ENCODE data around the gene CIRBP.

The CIRBP gene

GRCh38 chr19:1257475-1258162, 11.5 kb upstream of the CIRBP start:
- no peak for DNase-seq

DNA sequence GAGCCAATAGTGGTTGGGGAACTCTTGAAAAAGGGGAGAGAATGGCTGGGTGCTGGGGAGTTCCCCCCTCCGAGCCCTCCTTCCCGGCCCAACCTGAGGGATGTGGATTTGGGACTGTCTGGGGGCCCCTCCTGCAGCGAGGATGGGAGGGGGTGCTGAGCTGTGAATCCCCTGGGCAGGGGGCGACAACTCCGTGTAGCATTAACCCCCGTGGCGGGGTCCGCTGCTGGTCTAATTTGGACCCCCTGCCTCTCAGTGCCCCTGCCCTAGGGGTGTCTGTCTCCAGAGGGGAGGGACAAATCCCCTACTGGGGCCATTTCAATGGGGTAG, 11.0 kb upstream of the CIRBP start:
- DNase-seq: no peak

DNA sequence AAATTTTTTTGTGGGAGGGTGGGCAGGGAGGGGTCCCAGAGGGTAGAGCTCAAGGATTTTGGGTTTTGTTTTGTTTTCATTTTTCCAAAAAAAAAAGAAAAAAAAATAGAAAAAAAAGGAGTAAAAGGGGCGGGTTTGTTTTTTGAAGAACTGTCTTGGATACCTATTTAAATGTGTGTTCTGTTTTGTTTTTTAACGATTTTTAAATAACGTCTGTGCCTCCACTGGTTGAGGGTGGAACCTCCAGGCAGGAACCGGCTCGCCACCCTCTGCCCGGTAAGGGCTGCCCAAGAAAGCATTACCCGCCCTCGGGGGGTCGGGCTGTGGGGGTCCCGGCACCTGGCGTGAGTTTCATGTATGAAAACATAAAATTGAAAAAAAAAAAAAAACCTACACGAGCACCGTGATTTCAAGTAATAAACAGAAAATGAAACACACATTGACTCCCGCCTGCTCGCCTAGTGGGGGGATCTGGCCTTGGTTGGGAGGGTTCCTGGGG, 10.4 kb upstream of the CIRBP start:
- DNase-seq: no peak

DNA sequence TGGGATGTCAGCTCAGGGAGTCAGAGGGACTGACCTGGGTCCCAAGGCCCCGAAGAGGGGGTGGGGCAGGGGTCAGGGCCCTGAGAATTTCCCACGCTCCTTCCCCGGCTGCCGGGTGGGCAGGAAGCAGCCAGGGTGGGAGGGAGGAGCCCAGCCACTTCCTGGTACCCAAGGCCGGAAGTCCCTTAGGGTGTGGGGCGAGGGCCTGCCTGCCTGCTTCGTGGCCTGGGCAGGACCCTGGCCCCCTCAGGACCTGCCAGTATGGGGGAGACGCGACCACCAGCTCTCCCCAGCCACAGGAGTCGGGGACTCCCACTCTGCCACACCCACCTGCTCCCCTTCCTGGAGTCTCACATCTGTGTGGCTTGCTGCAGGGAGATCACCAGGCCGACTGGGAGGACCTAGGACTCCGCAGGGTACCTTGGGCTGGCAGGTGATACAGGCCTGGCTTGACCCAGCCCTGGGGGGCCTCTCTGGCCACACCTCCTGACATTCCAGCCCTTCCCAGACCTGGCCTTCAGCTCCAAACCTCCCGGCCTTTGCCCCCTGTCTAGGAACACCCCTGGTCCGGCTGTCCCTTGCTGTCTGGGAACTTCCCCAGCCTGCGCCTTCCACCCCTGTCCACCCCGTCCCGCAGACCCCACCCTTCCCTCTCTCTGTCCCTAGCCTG, 9.8 kb upstream of the CIRBP start:
- DNase-seq: peak; percentile 68

DNA sequence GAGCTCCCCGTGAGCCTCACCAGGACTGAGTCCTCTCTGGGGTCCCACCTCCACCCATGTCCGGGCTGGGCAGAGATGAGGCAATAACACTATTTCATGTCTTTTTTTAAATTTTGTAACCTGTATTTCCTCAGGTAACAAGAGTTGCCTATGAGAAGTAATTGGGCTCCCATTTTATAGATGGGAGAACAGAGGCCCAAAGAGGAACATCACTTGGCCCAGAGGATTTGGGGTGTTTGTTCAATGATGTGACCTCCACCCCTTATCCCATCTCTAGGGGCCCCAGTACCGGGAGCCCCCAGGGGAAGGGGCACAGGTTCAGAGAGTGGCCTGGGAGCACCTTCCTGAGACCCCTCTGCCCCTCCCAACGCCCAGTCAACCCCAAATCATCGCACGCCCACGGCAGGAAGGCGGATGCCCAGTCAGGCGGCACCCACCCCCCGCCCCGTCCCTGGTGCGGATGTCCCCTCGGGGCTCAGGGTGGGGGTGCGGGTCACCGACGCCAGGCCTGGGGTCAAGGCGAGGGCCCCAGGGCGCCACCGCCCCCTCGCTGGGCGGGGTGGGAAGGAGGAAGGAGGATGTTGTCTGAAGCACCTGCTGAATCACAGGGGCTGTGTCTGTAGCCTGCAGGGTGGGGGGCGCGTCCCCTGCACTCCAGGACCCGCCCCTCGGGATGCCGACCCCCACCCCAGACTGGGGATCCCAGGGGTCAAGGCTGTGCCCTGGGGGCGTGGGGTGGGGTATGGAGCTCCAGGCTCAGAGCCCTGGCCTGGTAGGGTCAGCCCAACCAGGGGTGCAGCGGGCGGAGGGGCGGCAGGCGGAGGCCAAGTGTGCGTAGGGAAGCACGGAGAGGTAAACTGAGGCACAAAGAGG, 9.0 kb upstream of the CIRBP start:
- DNase-seq: peak; percentile 47

DNA sequence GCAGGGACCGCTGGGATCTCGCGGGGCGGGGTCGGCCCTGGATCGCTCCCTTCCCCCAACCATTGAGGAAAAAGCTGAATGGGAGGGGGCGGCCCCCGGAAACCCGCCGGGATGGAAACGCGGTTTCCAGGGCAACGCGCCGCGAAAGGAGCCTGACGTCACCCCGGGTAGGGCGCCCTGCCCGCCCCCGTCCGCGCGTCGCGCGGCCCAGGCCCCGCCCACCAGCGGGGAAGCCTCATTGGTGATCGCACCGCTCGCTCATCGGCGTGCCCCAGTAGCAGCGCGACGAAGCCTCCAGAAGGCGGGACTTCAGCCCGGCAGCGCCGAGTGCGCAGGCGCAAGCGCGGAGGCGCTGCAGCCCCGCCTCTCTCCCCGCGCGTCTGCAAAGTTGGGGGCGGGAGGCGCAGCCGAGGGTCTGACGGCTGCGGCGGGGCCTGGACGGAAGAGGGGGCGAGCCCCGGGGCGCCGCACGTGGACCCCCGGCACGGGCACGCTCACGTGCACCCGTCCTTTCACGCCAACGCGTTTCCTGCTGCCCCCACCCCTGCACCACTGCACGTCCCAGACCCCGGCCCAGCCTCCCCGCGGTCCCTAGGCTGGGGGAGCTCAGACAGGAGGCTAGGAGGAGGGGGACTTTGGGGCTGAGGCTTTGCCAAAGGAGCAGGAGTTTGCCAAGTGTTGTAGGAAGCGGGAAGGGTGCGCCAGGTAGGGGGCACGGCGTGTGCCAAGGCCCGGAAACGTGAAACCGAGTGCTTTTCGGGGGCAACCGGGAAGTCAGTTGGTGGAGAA, 8.2 kb upstream of the CIRBP start:
- DNase-seq: peak; percentile 97

- DNase-seq: no peak
Measured at GRCh38 chr19:1261538-1261797, 7.7 kb upstream of the CIRBP start.

DNA sequence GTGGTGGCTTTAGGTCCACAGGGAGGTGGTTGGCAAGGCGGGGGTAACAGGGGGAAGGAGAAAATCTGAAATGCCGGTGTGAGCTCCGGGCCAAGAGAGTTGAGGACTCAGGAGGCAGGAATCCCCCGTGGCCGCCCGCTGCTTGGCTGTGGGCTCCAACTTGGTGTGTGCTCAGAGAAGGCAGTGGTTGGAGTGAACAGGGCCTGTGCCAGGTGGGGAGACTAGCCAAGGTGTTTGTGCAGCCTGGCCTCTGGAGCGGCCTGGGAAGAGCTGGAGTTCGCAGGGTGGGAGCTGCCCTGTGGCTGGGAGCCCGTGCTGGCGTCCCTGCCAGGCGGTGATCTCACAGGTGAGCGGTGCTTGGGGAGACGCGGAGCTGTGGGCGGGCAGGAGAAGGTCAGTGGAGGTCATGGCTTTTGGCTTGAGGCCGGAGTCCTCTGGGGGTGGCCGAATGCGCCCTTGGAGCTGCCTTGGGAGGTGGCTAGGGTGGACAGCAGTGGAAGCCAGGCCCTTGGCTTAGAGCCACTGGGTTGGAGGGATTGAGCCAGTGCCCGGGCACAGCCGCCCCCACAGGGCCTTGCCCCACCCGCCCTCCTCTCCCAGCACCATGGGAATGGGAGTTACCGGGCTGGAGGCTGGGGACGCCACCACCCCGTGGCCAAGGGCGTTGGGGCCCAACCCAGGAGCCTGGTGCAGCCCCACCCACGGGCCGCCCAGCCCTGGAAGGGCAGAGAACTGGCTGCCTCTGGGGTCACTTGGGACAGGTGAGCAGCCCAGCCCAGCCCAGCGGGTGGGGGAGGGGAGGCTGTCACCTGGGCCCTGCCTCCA, 7.1 kb upstream of the CIRBP start:
- DNase-seq: no peak

DNA sequence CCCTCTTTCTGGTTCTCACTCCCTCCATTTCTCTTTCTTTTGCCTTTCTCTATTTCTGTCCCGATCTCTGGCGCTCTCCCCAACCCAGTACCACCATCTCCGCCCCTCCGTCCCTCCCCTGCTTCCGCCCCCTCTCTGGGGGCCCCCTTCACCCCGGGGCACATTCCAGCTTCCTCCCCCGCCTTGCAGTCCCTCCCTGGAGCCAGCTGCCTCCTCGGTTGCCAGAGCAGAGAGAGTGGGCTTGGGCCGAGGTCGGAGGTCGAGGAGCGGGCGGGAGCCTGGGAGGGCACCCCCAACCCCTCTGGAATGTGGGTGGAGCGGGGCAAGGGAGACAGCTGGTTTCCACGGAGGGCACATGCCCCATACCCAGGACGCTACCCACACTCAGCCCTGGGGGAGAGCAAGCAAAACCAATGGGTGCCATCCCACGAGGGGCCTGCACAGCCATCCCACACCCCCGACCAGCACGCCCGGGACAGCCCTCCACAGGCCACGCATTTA, 6.5 kb upstream of the CIRBP start:
- DNase-seq: no peak

DNA sequence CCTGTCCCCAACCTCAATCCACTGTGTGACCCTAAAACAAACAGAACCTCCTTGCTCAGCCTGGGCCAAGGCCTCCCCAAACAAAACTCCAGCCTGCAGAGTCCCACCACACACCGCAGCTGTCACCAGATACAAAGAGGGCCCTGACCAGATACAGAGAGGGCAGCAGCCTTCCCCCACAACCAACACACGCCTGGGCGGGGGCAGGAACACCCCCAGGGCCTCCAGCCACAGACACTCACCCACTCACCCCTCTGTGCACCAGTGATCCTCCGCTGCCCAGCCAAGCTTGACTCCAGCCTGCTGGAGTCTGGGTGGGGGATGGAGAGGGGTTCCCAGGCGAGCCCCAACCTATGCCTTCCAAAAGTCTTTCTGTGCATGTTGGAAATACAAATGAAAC, 5.9 kb upstream of the CIRBP start:
- DNase-seq: no peak

DNA sequence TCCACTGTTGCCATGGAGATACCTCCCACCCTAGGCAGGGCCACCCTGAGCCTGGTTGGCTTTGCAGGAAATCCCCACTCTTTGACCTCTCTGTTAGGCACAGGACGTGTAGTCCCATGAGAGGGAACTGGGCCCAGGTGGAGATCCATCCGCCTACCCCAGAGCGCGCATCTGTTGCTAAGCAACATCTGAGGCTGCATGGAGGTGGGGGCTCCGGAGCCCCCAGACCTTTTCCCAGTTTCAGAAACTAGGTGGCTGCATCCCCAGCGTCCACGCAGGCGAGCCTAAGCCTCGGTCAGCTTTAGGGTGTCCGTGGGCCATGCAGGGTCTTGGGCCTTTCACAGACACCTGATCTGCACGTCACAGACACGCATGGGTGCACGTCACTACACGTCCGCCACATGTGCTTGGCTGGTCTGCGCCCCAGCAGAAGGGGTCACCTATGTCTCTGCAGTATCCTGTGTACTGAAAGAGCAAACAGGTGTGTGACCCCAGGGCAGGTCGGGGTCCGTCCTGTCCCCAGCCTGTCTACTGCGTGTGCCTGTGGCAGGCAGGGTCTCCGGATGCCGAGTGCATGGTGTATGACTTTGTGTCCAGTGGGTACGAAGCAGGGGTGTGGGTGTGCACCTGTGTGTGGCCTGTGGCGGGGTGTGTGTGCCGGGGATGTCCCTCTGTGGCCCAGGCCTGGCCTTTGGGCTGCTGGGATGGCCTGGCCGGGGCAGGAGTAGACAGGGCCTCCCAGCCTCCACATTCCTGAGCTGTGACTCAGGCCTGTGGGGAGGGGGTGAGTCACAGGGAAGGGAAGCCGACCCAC, 4.1 kb upstream of the CIRBP start:
- DNase-seq: no peak

DNA sequence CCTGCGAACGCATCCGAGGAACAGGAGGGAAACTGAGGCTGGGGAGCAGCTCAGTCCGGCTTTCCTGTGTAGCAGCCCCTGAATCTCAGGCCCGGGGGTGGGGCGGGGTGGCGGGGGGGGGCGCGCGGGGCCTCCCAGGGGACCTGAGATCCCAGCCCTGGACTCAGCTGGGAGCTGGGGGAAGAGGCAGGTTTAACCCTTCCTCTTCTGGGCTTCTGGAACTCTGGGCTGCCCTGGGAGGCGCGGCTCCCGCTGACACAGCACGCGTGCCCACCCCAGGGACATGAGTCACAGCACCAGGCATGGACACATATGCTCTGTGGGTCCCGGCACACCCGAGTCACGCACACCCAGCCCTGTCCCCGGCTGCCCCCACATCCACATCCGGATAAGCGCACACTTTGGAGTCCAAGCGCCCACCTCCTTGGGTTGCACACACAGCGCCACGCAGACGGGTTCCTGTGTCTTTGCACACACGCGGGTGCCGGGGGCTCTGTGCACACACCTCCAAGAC, 3.5 kb upstream of the CIRBP start:
- DNase-seq: peak; percentile 44

- peak; percentile 70 for DNase-seq
Measured at GRCh38 chr19:1266129-1266915, 2.8 kb upstream of the CIRBP start.

DNA sequence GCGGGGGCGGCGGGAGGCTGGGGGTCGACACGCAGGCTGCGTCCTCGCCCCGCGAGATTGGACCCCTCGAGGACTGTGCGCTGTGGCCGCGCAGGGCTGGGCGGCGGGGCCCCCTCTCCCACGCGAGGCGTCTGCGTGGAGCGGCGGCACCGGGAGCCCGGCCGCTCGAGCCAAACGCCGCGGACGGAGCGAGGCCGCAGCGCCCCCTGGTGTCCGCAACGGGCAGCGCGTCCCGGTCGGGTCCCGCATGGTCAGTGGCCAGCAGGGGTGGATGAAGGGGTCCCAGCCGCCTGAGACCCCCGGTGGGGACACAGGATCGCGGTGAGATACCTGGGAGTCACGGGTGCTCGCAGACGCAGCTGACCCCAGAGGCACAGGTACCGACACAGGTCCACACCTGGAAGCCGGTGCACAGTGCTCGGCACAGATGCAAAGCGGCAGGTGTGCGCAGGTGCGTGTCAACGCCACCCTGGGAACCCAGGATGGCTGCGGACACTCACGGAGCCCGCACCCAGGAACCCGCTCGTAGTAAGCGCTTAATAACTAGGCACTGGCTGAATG, 2.1 kb upstream of the CIRBP start:
- peak; percentile 60 for DNase-seq

DNA sequence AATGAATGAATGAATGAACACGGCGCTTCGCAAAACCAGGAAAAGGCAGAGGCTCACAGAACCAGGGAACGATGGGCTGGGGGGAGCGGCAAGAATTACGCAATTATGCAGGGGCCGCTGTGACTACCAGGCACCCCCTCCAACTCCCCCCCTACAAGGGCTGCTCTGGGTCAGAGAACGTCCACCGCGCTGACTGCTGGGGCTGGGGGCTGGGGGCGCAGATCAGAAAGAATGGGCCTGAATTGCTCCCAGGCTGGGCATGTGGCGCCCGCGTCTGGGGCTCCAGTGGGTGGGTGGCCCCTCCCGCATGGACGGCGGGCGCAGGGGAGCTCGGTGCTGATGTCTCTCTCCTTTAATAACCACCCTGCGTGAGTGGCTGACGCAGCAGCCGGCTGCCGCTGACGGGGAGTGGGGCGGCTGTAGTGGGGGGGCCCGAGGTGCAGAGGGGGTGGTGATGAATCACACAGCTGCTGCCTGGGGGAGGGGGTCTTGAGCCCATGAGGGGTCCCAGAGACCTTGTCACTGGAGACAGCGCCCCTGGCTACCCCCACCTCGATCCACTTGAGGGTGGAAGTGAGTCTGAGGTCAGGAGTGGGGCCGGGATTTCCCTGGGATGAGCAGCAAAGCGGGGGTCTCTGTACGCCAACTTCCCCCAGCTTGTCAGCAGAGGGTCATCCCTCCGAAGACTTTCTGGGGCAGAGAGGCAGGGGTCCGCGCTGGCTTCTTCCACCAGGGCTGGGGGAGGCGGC, 1.5 kb upstream of the CIRBP start:
- DNase-seq: peak; percentile 30

DNA sequence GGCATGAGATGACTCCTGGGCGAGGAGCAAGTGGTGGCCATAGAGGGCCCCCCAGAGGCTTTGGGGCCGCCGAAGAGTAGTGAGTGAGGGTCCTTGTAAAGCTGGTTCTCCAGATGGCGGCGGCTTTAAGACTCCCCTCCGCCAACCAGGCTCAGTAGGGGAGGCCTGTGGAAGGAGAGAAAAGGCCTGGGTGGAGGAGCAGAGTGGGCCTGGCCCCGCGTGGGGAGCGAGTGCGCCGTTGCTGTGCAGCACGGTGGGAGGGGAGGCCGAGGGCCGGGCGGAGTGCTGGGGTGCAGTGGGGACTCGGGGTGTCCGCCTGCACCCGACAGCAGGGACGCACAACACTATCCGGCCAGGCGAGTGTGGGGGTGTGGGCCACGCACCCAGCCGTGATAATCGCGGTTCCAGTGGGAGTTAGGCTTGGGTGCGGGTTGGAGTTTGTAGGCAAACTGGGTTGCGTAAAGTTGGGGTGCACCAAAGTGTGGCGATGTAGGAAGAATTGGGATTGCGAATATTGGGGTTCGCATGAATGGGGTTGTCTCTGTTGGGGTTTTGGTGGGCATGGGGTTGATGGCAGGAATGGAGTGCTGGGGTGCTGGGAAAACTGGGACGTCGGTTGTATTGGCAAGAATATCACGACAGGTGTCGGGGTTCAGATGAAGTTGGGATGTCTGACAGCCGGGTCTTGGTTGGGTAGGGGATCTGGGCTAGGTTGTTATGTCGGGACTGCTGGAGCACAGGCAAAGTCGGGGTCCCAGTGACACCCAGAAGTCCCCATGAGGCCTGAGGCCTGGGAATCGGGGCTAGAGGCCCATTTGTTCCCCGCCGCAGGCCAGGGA, 687 bp upstream of the CIRBP start:
- DNase-seq: no peak

DNA sequence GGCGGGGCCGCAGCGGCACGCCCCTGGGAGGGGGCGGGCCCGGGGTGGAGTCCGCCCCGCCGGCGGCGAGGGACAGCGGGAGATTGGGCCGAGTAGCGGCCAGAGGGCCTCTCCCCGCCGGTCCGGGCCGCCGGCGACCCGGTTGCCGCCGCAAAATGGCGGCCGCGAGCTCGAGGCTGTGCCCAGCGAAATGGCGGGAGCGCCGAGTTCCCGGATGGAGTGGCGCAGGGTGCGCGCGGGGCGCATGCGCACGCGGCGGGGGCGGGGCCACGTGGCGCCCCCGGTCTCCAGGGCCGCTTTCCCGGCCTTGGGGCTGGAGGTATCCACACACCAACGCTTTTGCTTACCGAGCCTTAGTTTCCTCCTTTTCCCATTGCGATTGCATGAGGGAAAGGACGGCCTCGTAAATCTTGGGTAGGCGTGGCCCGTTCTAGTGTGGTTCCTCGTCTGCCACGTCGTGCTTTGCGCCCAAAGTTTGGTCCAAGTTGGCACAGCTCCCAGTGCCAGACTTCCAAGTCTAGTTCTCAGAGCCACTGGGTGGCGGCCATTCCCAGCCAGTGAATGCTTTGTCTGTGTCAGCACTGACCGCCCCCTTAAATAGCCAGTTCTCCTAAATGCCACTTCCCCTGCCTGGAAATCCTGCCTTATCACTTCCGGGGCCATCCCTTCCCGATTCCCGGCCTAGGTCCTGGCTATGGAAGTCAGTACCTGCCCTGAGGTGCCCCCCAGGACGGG, 513 bp downstream of the CIRBP start:
- peak; percentile 86 for DNase-seq

Data from activated naive CD4-positive, alpha-beta T cell treated with anti-CD3 and anti-CD28 coated beads, Interleukin-2, amount 50 U/mL, for 16 hours (primary cell).